Measurements from ENCODE around the gene DNMBP. TPM values are rescaled to one million over a fixed set of nuclear protein-coding genes. Genes with fewer than 3 reads are reported as not detected.

Gene DNMBP
- total and polyA plus RNA-seq, 2 of the 8 experiments (the other 6 are each of a cell fraction or from before 2014, with no cell fraction given): 19.1 to 26.4 TPM

- H2BK15ac ChIP-seq (ENCODE audit: low read length): peak overlapping the region; percentile 77; the same call in 1 of the 2 replicates
- peak overlapping the region; percentile 90 for H4K91ac ChIP-seq (replicated peaks; ENCODE audit: insufficient read length, low read length)
- no peak overlapping the region for H3K56ac ChIP-seq (replicated peaks; ENCODE audit: insufficient read length, low read depth, low read length)
- H3K79me1 ChIP-seq (ENCODE audit: low read depth, low read length): no peaks in the 10 kb centered on the region
- H2BK12ac ChIP-seq (ENCODE audit: low read depth, low read length): peak overlapping the region; percentile 98
- peak overlapping the region; percentile 48 for H2BK120ac ChIP-seq (replicated peaks; ENCODE audit: low read depth, low read length)
- no peak for DNase-seq (ENCODE audit: low read depth in 1 of 2, low spot score in 2 of 2)
- peak overlapping the region; percentile 43 for H2AFZ ChIP-seq (ENCODE audit: low read length)
- H3K4me2 ChIP-seq (ENCODE audit: insufficient read depth in 1 of 2, low read depth in 2 of 2, low read length in 2 of 2): peak overlapping the region; percentile 51 to 62
- peak overlapping the region; percentile 93 for H4K5ac ChIP-seq (ENCODE audit: insufficient read length, low read depth, low read length)
- H2BK5ac ChIP-seq (ENCODE audit: low read depth, low read length): peak overlapping the region; percentile 79
- 48% methylated on average over 11 of the region's 11 CpGs; no CpG with 5 or more reads in 1 of the 2 experiments for WGBS, 2 experiments (ENCODE audit: extremely low coverage in 1 of 2, insufficient coverage in 1 of 2, insufficient read length in 1 of 2, insufficient replicate concordance in 2 of 2, low coverage in 1 of 2, low lambda C conversion rate in 2 of 2, missing lambda C conversion rate in 1 of 2)
- FAIRE-seq: peak; percentile 94
- CTCF ChIA-PET (ENCODE audit: partially characterized antibody): interaction anchor here (1.1 to 2.4 kb wide), 7 partner anchors 9 to 203 kb away, joined by 3 to 6 read pairs (median 3); no protein-coding TSS in a partner anchor
- H3K27me3 ChIP-seq (replicated peaks in 1 of 4; ENCODE audit: control insufficient read depth in 3 of 4, extremely low read depth in 1 of 4, insufficient read depth in 3 of 4, low read length in 3 of 4): no peaks in the 10 kb centered on the region; a peak in 1 of 7 replicates
- H3K9me3 ChIP-seq (ENCODE audit: insufficient read depth in 2 of 2, low read depth in 1 of 2, low read length in 1 of 2): no peaks in the 10 kb centered on the region
- H3K4ac ChIP-seq (replicated peaks; ENCODE audit: insufficient read length, low read depth, low read length): peak overlapping the region; percentile 22
- peak overlapping the region in 1 of 4 experiments; percentile 37; a peak in 1 of 8 replicates for H3K4me3 ChIP-seq (ENCODE audit: extremely low read depth in 1 of 4, insufficient read depth in 2 of 4, low read depth in 3 of 4, low read length in 4 of 4)
- H4K8ac ChIP-seq (ENCODE audit: extremely low read depth, insufficient read depth, low read length): peak overlapping the region; percentile 64; the same call in 1 of the 2 replicates
- H3K14ac ChIP-seq (ENCODE audit: insufficient read length): no peak overlapping the region
- peak overlapping the region; percentile 88; the same call in 1 of the 2 replicates for H2AK5ac ChIP-seq (ENCODE audit: low read depth, low read length)
- H3K23ac ChIP-seq (ENCODE audit: insufficient read length): no peak overlapping the region
- H3K9ac ChIP-seq (replicated peaks in 1 of 4; ENCODE audit: extremely low read depth in 1 of 4, low read depth in 3 of 4, low read length in 3 of 4): peak overlapping the region in 3 of 4 experiments; percentile 13 to 50 (median 25); a peak in 4 of 7 replicates
- H3K79me2 ChIP-seq (ENCODE audit: control insufficient read depth in 1 of 2, insufficient read depth in 2 of 2, low read length in 2 of 2): no peaks in the 10 kb centered on the region
- no peaks in the 10 kb centered on the region for H4K20me1 ChIP-seq (replicated peaks in 1 of 2; ENCODE audit: control insufficient read depth in 1 of 2, insufficient read depth in 2 of 2, low read length in 2 of 2)
- H2BK20ac ChIP-seq (ENCODE audit: low read length): peak overlapping the region; percentile 88; the same call in 1 of the 2 replicates
- H3K23me2 ChIP-seq (ENCODE audit: low read depth, low read length): no peaks in the 10 kb centered on the region
- H3K27ac ChIP-seq (ENCODE audit: low read depth, low read length): peak overlapping the region; percentile 86
- peaks cover 8 to 29% (median 20%) of the 10 kb centered on the region in 4 experiments; a peak in 6 of 7 replicates for H3K4me1 ChIP-seq (replicated peaks in 1 of 4; ENCODE audit: control insufficient read depth in 3 of 4, insufficient read depth in 4 of 4, low read length in 3 of 4)
- H3K18ac ChIP-seq (ENCODE audit: extremely low read depth, low read length): peak overlapping the region; percentile 86
- H3K36me3 ChIP-seq (ENCODE audit: control insufficient read depth in 2 of 4, insufficient read depth in 4 of 4, low read length in 3 of 4): no peaks in the 10 kb centered on the region
- POLR2A ChIA-PET (ENCODE audit: partially characterized antibody): interaction anchor here (0.6 to 1.6 kb wide), 4 partner anchors 20 to 1569 kb away, joined by 3 to 4 read pairs (median 4); no protein-coding TSS in a partner anchor
- TF ChIP-seq YY1 (IDR thresholded peaks at IDR 0.05; ENCODE audit: low read depth, low read length): peak; percentile 57; the same call in 1 of the 2 replicates
These were observed 159.6 kb downstream of the DNMBP start for GRCh38 chr10:99850021-99850766.

Measured in H1 (cell line).